DOHH2 (cell line): ENCODE measurements around the gene C19orf47.

ENCODE experiments used
- H3F3A ChIP-seq: fragments of 200-600 bp; sonication (generic), shearing (Covaris generic); 2 replicates; pipeline ENCODE4 v1.6.0; 2016; ENCODE audit warnings: antibody characterized with exemption, mild to moderate bottlenecking; ENCODE audit not compliant: control insufficient read depth, insufficient read depth
- H3K27ac ChIP-seq: fragments of 200-600 bp; sonication (generic); 2 replicates; pipeline ENCODE4 v1.5.1; 2014; ENCODE audit warnings: low read depth, mild to moderate bottlenecking, low read length, moderate library complexity
- H3K27me3 ChIP-seq: fragments of 200-600 bp; sonication (generic); 2 replicates; pipeline ENCODE4 v1.6.1; 2014; ENCODE audit warnings: mild to moderate bottlenecking, low read length, mixed read lengths; ENCODE audit not compliant: control insufficient read depth
- H3K36me3 ChIP-seq: fragments of 200-600 bp; sonication (generic); 2 replicates; pipeline ENCODE4 v1.6.1; 2014; ENCODE audit warnings: mild to moderate bottlenecking, low read length, moderate library complexity, mixed read lengths; ENCODE audit not compliant: control insufficient read depth
- H3K4me1 ChIP-seq: fragments of 200-600 bp; sonication (generic); 2 replicates; pipeline ENCODE4 v1.6.1; 2014; ENCODE audit warnings: mild to moderate bottlenecking, low read length, mixed read lengths; ENCODE audit not compliant: control insufficient read depth
- H3K4me2 ChIP-seq: fragments of 200-600 bp; sonication (generic); 2 replicates; pipeline ENCODE4 v1.6.0; 2014; ENCODE audit warnings: mild to moderate bottlenecking, low read length, moderate library complexity
- H3K4me3 ChIP-seq: fragments of 200-600 bp; sonication (generic); 2 replicates; pipeline ENCODE4 v1.5.1; 2014; ENCODE audit warnings: mild to moderate bottlenecking, low read length, mixed read lengths
- H3K79me2 ChIP-seq: fragments of 200-600 bp; sonication (generic); 2 replicates; pipeline ENCODE4 v1.6.1; 2014; ENCODE audit warnings: mild to moderate bottlenecking, low read length, mixed read lengths; ENCODE audit not compliant: control insufficient read depth
- H3K9me2 ChIP-seq: fragments of 200-600 bp; sonication (generic); replicated peaks from 2 replicates; pipeline ENCODE4 v1.6.1; 2014; ENCODE audit warnings: mild to moderate bottlenecking, low read length, mixed read lengths; ENCODE audit not compliant: control insufficient read depth
- H3K9me3 ChIP-seq: fragments of 200-600 bp; sonication (generic); 2 replicates; pipeline ENCODE4 v1.6.1; 2014; ENCODE audit warnings: antibody characterized with exemption, low read length, mixed read lengths; ENCODE audit not compliant: control insufficient read depth, insufficient read depth
- H4K20me1 ChIP-seq: fragments of 200-600 bp; sonication (generic); 2 replicates; pipeline ENCODE4 v1.6.0; 2014; ENCODE audit warnings: low read depth, mild to moderate bottlenecking, antibody characterized with exemption, low read length, moderate library complexity; ENCODE audit not compliant: control insufficient read depth, insufficient read depth
- CTCF ChIP-seq: fragments of 200-600 bp; sonication (generic); IDR thresholded peaks from one replicate; pipeline ENCODE4 v1.5.1; 2014; ENCODE audit warnings: antibody characterized with exemption, mild to moderate bottlenecking, low read depth, low read length; ENCODE audit not compliant: poor library complexity, severe bottlenecking
- EZH2phosphoT487 ChIP-seq: fragments of 200-600 bp; sonication (generic); IDR thresholded peaks from 2 replicates; pipeline ENCODE4 v1.6.1; 2017; ENCODE audit warnings: borderline replicate concordance, mild to moderate bottlenecking, antibody characterized with exemption, low read length, moderate library complexity, mixed read lengths

Gene C19orf47

GRCh38 chr19:40312533-40312932 is 35.7 kb downstream of the C19orf47 start:
- Histone ChIP-seq H3K9me2 (no peaks in the 10 kb centered on the region), H4K20me1 (no peaks in the 10 kb centered on the region), H3K79me2 (no peaks in the 10 kb centered on the region), H3K9me3 (no peaks in the 10 kb centered on the region), H3K4me2 (no peak overlapping the region), H3K4me3 (no peak overlapping the region), H3K36me3 (peaks cover 9% of the 10 kb centered on the region), H3K27me3 (no peaks in the 10 kb centered on the region), H3K4me1 (peaks cover 7% of the 10 kb centered on the region), H3K27ac (no peak overlapping the region), H3F3A (no peaks in the 10 kb centered on the region)
- TF ChIP-seq EZH2phosphoT487, result no peak

GRCh38 chr19:40309666-40310065 is 38.5 kb downstream of the C19orf47 start:
- Histone ChIP-seq H3K27ac (no peak overlapping the region), H3K9me3 (no peaks in the 10 kb centered on the region), H3K9me2 (no peaks in the 10 kb centered on the region), H3K4me3 (no peak overlapping the region), H3K4me1 (peaks cover 11% of the 10 kb centered on the region), H4K20me1 (no peaks in the 10 kb centered on the region), H3K36me3 (no peaks in the 10 kb centered on the region), H3K4me2 (no peak overlapping the region), H3K27me3 (no peaks in the 10 kb centered on the region), H3K79me2 (no peaks in the 10 kb centered on the region), H3F3A (no peaks in the 10 kb centered on the region)
- TF ChIP-seq EZH2phosphoT487 (no peak), CTCF (no peak)

- H3K4me1 ChIP-seq, result peaks cover 3% of the 10 kb centered on the region; the same call in 1 of the 2 replicates
- no peak overlapping the region for H3K27ac ChIP-seq
- no peak overlapping the region for H3K4me2 ChIP-seq
- no peaks in the 10 kb centered on the region for H3K27me3 ChIP-seq
- H4K20me1 ChIP-seq, result no peaks in the 10 kb centered on the region
- no peaks in the 10 kb centered on the region for H3K79me2 ChIP-seq
- no peak overlapping the region for H3K4me3 ChIP-seq
- TF ChIP-seq CTCF (peak; percentile 80), EZH2phosphoT487 (no peak)
- no peaks in the 10 kb centered on the region for H3K9me2 ChIP-seq
- no peaks in the 10 kb centered on the region for H3K36me3 ChIP-seq
- no peaks in the 10 kb centered on the region for H3F3A ChIP-seq
- H3K9me3 ChIP-seq, result no peaks in the 10 kb centered on the region
Observed at GRCh38 chr19:40305403-40305802, 42.8 kb downstream of the C19orf47 start.

- Histone ChIP-seq H3K27me3 (no peaks in the 10 kb centered on the region), H3K79me2 (no peaks in the 10 kb centered on the region), H3F3A (no peaks in the 10 kb centered on the region), H4K20me1 (no peaks in the 10 kb centered on the region), H3K36me3 (no peaks in the 10 kb centered on the region), H3K9me3 (no peaks in the 10 kb centered on the region), H3K4me2 (no peak overlapping the region), H3K4me3 (no peak overlapping the region), H3K27ac (no peak overlapping the region), H3K9me2 (no peaks in the 10 kb centered on the region), H3K4me1 (peaks cover 3% of the 10 kb centered on the region; the same call in 1 of the 2 replicates)
- TF ChIP-seq EZH2phosphoT487, result no peak
- TF ChIP-seq CTCF, result no peak
Observed at GRCh38 chr19:40304306-40304705, 43.9 kb downstream of the C19orf47 start.
